Raji (cell line): ENCODE measurements around the gene CCDC196.

Source experiments
- POLR2A ChIP-seq: IDR thresholded peaks from 2 replicates; pipeline ENCODE4 v1.6.1; 2011; ENCODE audit warnings: low read depth, low read length, control low read depth; ENCODE audit not compliant: insufficient read depth

Gene CCDC196, protein sequence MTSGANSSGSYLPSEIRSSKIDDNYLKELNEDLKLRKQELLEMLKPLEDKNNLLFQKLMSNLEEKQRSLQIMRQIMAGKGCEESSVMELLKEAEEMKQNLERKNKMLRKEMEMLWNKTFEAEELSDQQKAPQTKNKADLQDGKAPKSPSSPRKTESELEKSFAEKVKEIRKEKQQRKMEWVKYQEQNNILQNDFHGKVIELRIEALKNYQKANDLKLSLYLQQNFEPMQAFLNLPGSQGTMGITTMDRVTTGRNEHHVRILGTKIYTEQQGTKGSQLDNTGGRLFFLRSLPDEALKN

DNA sequence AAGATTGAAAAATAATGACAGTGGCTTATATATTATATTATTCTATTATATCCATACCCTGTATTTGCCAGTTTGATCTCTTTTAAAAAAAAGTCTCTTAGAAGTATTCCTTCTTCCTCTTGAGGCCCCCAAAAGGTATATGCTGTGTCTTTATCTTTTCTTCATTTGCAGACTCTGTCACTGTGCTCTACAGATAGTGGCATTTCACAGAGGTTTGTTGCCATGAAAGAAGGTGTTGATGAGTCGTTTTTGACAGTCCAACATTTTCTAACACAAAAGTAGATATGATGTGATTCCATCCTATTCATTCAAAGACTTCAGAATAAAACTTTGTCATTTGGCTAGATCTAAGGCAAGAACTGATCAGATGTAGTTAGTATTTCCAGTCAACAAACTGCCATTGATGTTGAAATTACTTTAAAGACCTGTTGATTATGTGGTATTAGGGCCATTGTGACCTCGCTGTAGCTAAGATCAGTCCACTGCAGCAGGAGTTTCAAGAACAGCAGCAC lies at the start of gene CCDC196:
TSS of gene CCDC196 (plus strand) at position 462 of the 512 bp plus-strand sequence. CDS start 132 bp downstream, outside the sequence.
- TF ChIP-seq POLR2A = no peak

GRCh38 chr14:66440801-66441200 lies 45.4 kb upstream of the CCDC196 start:
- no peak for TF ChIP-seq POLR2A

- no peak for TF ChIP-seq POLR2A
These were observed 43.1 kb upstream of the CCDC196 start for GRCh38 chr14:66442953-66443571.

GRCh38 chr14:66443785-66444184 lies 42.4 kb upstream of the CCDC196 start:
- no peak for TF ChIP-seq POLR2A

GRCh38 chr14:66444271-66444927 lies 41.8 kb upstream of the CCDC196 start:
- TF ChIP-seq POLR2A = no peak

DNA sequence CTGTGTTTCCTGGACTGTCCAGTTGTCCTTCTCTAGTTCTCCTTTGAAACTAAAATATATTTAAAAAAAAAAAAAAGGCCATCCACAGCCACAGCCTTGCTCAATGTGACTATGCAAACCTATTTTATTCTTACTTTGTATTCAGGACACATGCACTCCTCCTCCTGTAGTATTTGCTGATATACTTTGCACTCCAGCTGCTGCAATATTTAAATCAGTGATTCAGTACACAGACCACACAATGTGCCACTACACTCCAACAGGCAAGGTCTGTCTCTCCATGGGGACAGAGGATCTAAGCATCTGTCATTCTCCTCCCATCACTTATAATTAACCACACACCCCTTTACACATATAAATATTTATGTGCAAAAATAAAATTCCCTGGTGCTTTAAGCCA lies 40.2 kb upstream of the CCDC196 start:
- no peak for TF ChIP-seq POLR2A

- TF ChIP-seq POLR2A = no peak
These were observed 32.7 kb upstream of the CCDC196 start for GRCh38 chr14:66453469-66453868.

- TF ChIP-seq POLR2A = no peak
These were observed 26.6 kb upstream of the CCDC196 start for GRCh38 chr14:66459603-66460002.

- TF ChIP-seq POLR2A = no peak
These were observed 21.9 kb upstream of the CCDC196 start for GRCh38 chr14:66464261-66464660.

- no peak for TF ChIP-seq POLR2A
These were observed 17.3 kb upstream of the CCDC196 start for GRCh38 chr14:66468778-66469367.

- TF ChIP-seq POLR2A = no peak
These were observed 14.6 kb upstream of the CCDC196 start for GRCh38 chr14:66471584-66471983.

GRCh38 chr14:66472251-66472650 lies 13.9 kb upstream of the CCDC196 start:
- no peak for TF ChIP-seq POLR2A

DNA sequence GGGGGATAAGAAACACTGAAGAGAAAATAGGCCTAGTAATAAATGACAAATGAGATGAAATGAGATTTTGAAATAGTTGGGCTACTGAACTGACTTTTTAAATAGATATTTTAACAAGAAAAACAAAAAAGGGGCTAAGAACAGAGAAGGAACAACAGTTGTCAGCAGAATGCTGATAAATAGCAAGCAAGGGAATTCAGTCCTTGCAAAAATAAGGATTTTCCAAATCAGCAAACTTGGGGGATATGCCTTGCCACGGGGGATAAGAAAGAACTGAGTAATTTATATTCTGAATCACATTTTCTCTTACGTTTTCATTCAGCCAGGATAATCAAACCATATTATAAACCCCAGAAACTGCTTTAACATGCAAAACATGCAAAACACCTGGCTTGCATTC lies 12.9 kb upstream of the CCDC196 start:
- no peak for TF ChIP-seq POLR2A

GRCh38 chr14:66476964-66477363 lies 9.2 kb upstream of the CCDC196 start:
- no peak for TF ChIP-seq POLR2A

DNA sequence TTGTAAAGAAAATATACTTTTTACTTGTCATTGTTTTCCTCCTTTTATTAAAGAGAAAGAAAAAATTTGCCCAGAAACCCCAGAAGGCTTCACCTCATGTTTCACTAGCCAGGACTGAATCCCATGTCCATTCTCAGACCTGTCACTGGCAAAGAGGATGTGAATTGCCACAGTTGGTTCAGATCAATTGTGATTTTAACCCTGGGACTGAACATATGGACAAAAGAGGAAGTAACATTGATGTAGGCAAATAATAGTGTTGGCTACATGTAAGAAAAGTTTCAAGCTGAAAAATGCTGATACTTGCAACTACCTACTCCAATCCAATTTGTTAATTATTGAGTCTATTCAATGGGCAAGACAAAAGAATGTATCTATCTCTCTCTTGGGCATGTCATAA lies 8.6 kb upstream of the CCDC196 start:
- no peak for TF ChIP-seq POLR2A
